HT1080 (cell line): ENCODE results near the gene DAB1. TPM values are rescaled to one million over a fixed set of nuclear protein-coding genes. Genes with fewer than 3 reads are reported as not detected.

Source experiments
- DNase-seq: peaks from one replicate; pipeline ENCODE4 v3.0.0-alpha.2; 2015; ENCODE audit warnings: low read depth
- polyA plus RNA-seq, 2 experiments: library from polyadenylated mRNA; depleted of rRNA; stranded (reverse); fragments of >200 nt; gene quantifications; 2 replicates each; pipeline ENCODE4 v1.2.3, GENCODE V29; 2015
- total RNA-seq: library from RNA; depleted of rRNA; stranded (reverse); fragments of >200 nt; shearing (Covaris generic); gene quantifications from 2 replicates; pipeline ENCODE4 v1.2.3, GENCODE V29; 2014; rRNA removed

Gene DAB1
- 0.10 TPM in 1 of 2 replicates, not detected in the other for total RNA-seq
- polyA plus RNA-seq (2015; cell fraction: cytosol; rRNA removed) = 0.06 and 0.08 TPM in 2 replicates
- not detected in 2 replicates for polyA plus RNA-seq (2015; cell fraction: nucleus; rRNA removed)

- DNase-seq = no peak
Observed at GRCh38 chr1:57423656-57424211, at the start of gene DAB1. TSS of gene DAB1 (minus strand) at chr1:57424060. CDS start at chr1:57291030, 133,030 bp downstream.

GRCh38 chr1:57473448-57473847 is 49.6 kb upstream of the DAB1 start:
- no peak for DNase-seq

GRCh38 chr1:57471995-57472394 is 48.1 kb upstream of the DAB1 start:
- no peak for DNase-seq

GRCh38 chr1:57470036-57470435 is 46.2 kb upstream of the DAB1 start:
- no peak for DNase-seq

- DNase-seq = no peak
Observed at GRCh38 chr1:57468641-57469523, 45.0 kb upstream of the DAB1 start.

GRCh38 chr1:57467830-57468229 is 44.0 kb upstream of the DAB1 start:
- DNase-seq = no peak

GRCh38 chr1:57464756-57465155 is 40.9 kb upstream of the DAB1 start:
- DNase-seq = no peak

GRCh38 chr1:57463343-57463742 is 39.5 kb upstream of the DAB1 start:
- DNase-seq = no peak

- DNase-seq = no peak
Observed at GRCh38 chr1:57461405-57461804, 37.5 kb upstream of the DAB1 start.

- DNase-seq = no peak
Observed at GRCh38 chr1:57451516-57451915, 27.7 kb upstream of the DAB1 start.

GRCh38 chr1:57450981-57451380 is 27.1 kb upstream of the DAB1 start:
- no peak for DNase-seq

- DNase-seq = no peak
Observed at GRCh38 chr1:57447551-57447950, 23.7 kb upstream of the DAB1 start.

GRCh38 chr1:57443004-57443403 is 19.1 kb upstream of the DAB1 start:
- DNase-seq = no peak

GRCh38 chr1:57440096-57440495 is 16.2 kb upstream of the DAB1 start:
- DNase-seq = no peak

- no peak for DNase-seq
Observed at GRCh38 chr1:57431400-57431799, 7.5 kb upstream of the DAB1 start.

GRCh38 chr1:57424231-57425027 is 569 bp upstream of the DAB1 start:
- peak; percentile 40 for DNase-seq

- no peak for DNase-seq
Observed at GRCh38 chr1:57423135-57423655, 665 bp downstream of the DAB1 start.

GRCh38 chr1:57422271-57423134 is 1.4 kb downstream of the DAB1 start:
- DNase-seq = no peak

GRCh38 chr1:57421806-57422205 is 2.1 kb downstream of the DAB1 start:
- DNase-seq = no peak

- no peak for DNase-seq
Observed at GRCh38 chr1:57420981-57421785, 2.7 kb downstream of the DAB1 start.
